HEK293 (cell line): ENCODE data around the gene CLCN3.
"Not testable (repeated sequence)": the region's sequence is repeated elsewhere in the genome, so short reads cannot be mapped to it uniquely, and the experiment has no call there.

Experiments used
- CTCF ChIA-PET: fragments of 350-600 bp; formaldehyde crosslinking; extraction: SDS; loops from one replicate; lab custom pipeline; 2021; ENCODE audit warnings: antibody characterized with exemption; lab: Yijun Ruan, JAX
- POLR2A ChIA-PET: fragments of 300-600 bp; formaldehyde crosslinking; extraction: SDS; loops from one replicate; lab custom pipeline; 2020; ENCODE audit warnings: antibody characterized with exemption, inconsistent platforms; lab: Yijun Ruan, JAX
- H3K27ac ChIP-seq: fragments of 200-500 bp; sonication (Bioruptor generic); 2 replicates; pipeline ENCODE4 v1.5.1; 2014; ENCODE audit warnings: low read depth, low read length, control low read depth, inconsistent platforms; ENCODE audit errors: extremely low read depth
- H3K36me3 ChIP-seq, 2 experiments: fragments of 200-500 bp in 1 of 2; sonication (Bioruptor generic) in 1 of 2; 1 replicate in 1 of 2; 2 replicates in 1 of 2; pipeline ENCODE4 v1.5.1; 2014 to 2017; ENCODE audit warnings: inconsistent platforms in 2 of 2, low read length in 2 of 2; ENCODE audit not compliant: control insufficient read depth in 2 of 2, insufficient read depth in 1 of 2
- H3K4me1 ChIP-seq: fragments of 200-500 bp; sonication (Bioruptor generic); 2 replicates; pipeline ENCODE4 v1.5.1; 2014; ENCODE audit warnings: mild to moderate bottlenecking, low read length, inconsistent platforms; ENCODE audit not compliant: control insufficient read depth, insufficient read depth
- H3K4me3 ChIP-seq: 2 replicates; pipeline ENCODE4 v1.5.1; 2011; ENCODE audit warnings: low read depth, mild to moderate bottlenecking, control low read depth, low read length, moderate library complexity
- H3K9me3 ChIP-seq: fragments of 200-500 bp; sonication (Bioruptor generic); 2 replicates; pipeline ENCODE4 v1.5.1; 2014; ENCODE audit warnings: low read depth, low read length, inconsistent platforms; ENCODE audit not compliant: control insufficient read depth, insufficient read depth
- KLF10 ChIP-seq: fragments of 450-650 bp; IDR thresholded peaks from 2 replicates; pipeline ENCODE4 v1.5.1; 2018; ENCODE audit warnings: missing biosample characterization, mild to moderate bottlenecking, missing genetic modification characterization
- ZNF184 ChIP-seq: fragments of 450-650 bp; IDR thresholded peaks from 2 replicates; pipeline ENCODE4 v1.5.1; 2018; ENCODE audit warnings: missing biosample characterization, mild to moderate bottlenecking, missing genetic modification characterization
- ZNF202 ChIP-seq: fragments of 450-650 bp; formaldehyde crosslinking; IDR thresholded peaks from 2 replicates; pipeline ENCODE4 v1.5.1; 2016; ENCODE audit warnings: missing biosample characterization, missing genetic modification characterization, borderline replicate concordance
- ZNF610 ChIP-seq: fragments of 450-650 bp; formaldehyde crosslinking; IDR thresholded peaks from 2 replicates; pipeline ENCODE4 v1.5.1; 2016; ENCODE audit warnings: missing biosample characterization, missing genetic modification characterization, borderline replicate concordance
- ZNF792 ChIP-seq: fragments of 450-650 bp; formaldehyde crosslinking; IDR thresholded peaks from 2 replicates; pipeline ENCODE4 v1.5.1; 2016; ENCODE audit warnings: missing biosample characterization, missing genetic modification characterization
- TF ChIP-seq, protein P1 (sequence below): fragments of 450-650 bp; formaldehyde crosslinking; IDR thresholded peaks from 2 replicates; pipeline ENCODE4 v1.5.1; 2017; ENCODE audit warnings: missing biosample characterization, missing genetic modification characterization

Gene CLCN3

DNA sequence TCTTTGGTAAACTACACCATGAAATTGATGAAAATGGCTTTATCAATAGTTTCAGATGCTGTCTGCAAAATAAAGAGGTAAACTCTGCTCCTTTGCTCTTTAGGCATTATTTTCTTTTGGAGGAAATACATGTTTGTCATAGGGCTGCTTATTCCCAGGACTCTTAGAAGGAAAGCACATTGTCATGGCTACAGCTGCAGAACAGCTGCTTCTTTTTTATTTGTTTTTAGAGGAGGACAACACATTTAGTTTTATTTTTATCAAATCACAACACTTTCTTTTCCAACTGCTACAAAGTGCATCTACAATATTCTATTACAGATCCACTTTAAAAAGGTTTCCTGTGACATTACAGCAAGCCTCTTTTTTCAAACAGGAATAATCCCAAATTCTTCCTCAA, 150.0 kb downstream of the CLCN3 start:
- Histone ChIP-seq H3K4me1 (no peaks in the 10 kb centered on the region), H3K4me3 (no peak overlapping the region), H3K36me3 (no peaks in the 10 kb centered on the region), H3K9me3 (no peaks in the 10 kb centered on the region), H3K27ac (no peak overlapping the region)
- POLR2A ChIA-PET, result no interaction called here
- TF ChIP-seq KLF10 (tag by site-specific recombination) (no peak), ZNF792 (no peak), ZNF610 (tag by site-specific recombination) (no peak), ZNF202 (tag by site-specific recombination) (no peak), ZNF184 (tag by site-specific recombination) (no peak)
- TF ChIP-seq, protein P1, sequence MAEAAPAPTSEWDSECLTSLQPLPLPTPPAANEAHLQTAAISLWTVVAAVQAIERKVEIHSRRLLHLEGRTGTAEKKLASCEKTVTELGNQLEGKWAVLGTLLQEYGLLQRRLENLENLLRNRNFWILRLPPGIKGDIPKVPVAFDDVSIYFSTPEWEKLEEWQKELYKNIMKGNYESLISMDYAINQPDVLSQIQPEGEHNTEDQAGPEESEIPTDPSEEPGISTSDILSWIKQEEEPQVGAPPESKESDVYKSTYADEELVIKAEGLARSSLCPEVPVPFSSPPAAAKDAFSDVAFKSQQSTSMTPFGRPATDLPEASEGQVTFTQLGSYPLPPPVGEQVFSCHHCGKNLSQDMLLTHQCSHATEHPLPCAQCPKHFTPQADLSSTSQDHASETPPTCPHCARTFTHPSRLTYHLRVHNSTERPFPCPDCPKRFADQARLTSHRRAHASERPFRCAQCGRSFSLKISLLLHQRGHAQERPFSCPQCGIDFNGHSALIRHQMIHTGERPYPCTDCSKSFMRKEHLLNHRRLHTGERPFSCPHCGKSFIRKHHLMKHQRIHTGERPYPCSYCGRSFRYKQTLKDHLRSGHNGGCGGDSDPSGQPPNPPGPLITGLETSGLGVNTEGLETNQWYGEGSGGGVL (tag by site-specific recombination), result no peak
- CTCF ChIA-PET, result no interaction called here

DNA sequence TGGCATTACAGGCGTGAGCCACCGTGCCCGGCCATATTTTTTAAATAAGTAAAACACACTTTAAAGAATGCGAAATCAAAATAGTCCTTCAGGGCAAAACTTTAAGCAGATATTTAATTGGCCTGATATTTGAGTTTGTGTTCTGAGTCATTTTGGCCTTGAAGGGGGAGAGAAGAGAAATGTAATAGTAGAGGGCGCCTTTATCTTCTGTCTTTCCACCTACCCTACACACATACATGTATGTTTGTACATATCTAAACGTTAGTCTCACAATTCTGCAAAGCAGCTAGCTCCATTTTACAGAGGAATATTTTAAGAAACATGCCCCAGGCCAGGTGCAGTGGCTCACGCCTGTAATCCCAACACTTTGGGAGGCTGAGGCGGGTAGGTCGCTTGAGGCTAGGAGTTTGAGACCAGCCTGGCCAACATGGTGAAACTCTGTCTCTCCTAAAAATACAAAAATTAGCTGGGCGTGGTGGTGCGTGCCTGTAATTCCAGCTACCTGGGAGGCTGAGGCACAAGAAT, 151.2 kb downstream of the CLCN3 start:
- H3K27ac ChIP-seq, CTCF ChIA-PET, H3K4me1 ChIP-seq, H3K36me3 ChIP-seq, H3K4me3 ChIP-seq, H3K9me3 ChIP-seq, POLR2A ChIA-PET: not testable (repeated sequence)
